Cortex of kidney (tissue), 1 donor: ENCODE results near the gene CCIN.

ENCODE experiments used
- DNase-seq: peaks from one replicate; lab custom pipeline; 2025; lab: John Stamatoyannopoulos, UW

Gene CCIN

DNA sequence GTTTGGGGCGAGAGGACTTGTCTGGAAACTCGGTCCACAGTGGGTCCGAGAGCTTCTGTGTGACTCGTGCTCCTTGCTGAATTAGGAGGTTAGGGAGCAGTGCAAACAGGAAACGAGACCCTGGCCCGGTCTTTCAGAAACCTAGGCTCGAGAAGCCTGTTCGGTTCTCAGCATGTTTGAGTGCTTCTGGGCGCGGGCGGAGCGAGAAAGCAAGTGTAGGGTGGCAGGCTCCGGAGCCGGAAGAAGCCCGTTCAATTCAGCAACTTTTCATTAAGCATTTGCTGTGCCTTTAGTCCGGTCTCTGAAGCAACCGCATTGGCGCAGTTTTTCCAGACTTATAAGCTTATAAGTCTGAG, 22.1 kb downstream of the CCIN start:
- no peak for DNase-seq

DNA sequence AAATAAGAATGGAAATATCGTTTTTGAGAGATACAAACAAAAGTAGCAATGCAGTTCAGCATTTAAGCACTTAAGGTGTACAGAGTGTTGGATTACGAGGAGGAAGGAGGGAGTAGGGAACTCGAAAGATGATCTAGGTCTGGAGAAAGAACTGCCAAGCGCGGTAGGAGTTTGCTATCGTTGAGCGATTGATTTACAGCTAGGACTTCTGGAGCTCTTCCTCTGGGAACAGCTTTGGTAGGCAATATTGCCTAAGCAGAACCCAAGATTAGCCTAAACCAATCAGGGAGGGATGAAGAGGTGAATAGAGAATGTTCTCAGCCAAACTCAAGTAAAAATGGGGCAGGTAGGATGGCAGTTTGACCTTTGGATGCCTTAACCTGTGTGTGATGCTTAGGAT, 22.5 kb downstream of the CCIN start:
- DNase-seq, result no peak

DNA sequence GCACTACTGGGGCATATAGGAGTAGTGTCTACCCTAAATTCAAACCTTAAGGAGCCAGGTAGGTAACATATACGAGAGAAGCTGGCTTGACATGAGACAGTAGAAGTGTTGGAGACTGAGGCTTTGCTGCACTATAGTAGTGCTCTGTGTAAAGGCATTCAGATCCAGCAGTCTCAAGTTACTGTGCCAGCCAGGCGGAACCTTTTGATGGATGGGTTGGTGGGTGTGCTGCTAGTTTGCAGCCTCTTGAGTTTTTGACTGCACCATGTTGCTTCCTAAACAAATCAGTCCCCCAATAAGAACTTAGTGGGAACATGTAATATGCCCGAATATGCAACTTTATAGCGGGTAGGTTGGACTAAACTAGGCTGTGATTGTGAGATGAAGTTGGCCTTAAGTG, 23.0 kb downstream of the CCIN start:
- no peak for DNase-seq

- no peak for DNase-seq
These were observed 23.8 kb downstream of the CCIN start for GRCh38 chr9:36193023-36193422.

- DNase-seq, result no peak
These were observed 25.3 kb downstream of the CCIN start for GRCh38 chr9:36194326-36195000.

- no peak for DNase-seq
These were observed 35.8 kb downstream of the CCIN start for GRCh38 chr9:36204906-36205547.

DNA sequence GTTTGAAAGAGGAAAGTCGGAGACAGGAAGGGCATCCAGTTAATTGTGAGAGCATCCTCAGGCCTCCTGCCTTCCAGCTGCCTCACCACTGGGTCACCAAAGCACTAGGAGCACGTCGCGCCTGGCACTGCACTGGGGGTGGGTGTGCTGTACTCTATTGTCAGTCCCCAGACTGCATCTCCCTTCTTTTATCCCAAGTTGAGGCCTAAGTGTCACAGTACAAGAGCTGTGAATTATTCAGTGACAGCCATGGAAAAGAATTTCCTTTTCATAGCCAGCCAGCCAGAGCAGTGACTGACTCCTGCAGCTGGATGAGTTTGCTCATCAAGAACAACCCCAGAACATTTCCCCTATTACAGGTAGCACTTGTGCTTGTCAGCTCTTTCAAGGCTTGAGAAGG, 37.8 kb downstream of the CCIN start:
- no peak for DNase-seq

- no peak for DNase-seq
These were observed 38.4 kb downstream of the CCIN start for GRCh38 chr9:36207546-36208012.

DNA sequence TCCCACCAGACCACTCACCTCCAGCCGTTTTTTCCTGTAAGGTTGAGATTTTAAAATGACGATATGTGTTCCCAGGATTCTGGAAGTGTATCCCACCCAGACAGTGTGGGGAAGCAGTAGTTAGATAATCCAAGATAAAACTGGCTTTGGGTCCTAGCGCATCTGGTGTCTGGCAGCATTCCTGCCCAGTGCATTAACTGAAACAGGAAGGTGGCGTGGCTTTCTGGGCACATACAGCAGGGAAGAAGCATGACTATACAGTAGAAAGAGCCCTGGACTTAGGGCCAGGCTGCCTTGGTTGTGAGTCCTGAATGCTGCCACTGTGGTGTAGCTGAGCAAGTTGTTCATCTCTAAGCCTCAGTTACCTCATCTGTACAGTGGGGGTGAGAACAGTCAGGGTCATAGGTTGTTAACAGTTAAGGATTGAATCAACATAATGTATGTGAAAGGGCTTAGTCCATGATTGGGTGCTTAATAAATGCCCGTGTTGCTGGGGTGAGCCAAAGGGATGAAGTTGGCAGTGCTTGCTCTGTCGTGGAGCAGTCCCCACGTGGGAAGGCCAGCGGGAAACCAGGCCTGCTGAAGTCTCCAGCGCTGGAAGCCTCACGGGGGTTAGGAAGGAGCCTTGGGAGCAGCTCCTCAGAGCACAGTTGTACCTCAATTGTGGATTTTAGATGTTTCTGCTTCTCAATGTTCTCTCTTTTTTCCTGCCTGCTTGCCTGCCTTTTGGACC, 39.5 kb downstream of the CCIN start:
- DNase-seq, result no peak

GRCh38 chr9:36210722-36211121, 41.5 kb downstream of the CCIN start:
- DNase-seq, result no peak

GRCh38 chr9:36211510-36211909, 42.3 kb downstream of the CCIN start:
- no peak for DNase-seq

- no peak for DNase-seq
These were observed 44.2 kb downstream of the CCIN start for GRCh38 chr9:36213387-36213786.

DNA sequence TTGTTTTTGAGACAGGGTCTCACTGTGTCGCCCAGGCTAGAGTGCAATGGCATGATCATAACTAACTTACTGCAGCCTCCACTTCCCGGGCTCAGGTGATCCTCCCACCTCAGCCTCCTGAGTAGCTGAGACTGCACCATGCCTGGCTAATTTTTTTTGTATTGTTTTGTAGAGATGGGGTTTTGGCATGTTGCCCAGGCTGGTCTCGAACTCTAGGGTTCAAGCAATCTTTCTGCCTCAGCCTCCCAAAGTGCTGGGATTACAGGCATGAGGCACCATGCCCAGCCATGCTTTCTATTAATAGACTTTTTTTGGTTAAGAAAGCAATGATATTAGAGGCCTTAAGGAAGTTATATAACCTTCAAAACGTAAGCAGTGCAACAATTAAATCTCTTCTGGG, 44.8 kb downstream of the CCIN start:
- DNase-seq, result no peak

DNA sequence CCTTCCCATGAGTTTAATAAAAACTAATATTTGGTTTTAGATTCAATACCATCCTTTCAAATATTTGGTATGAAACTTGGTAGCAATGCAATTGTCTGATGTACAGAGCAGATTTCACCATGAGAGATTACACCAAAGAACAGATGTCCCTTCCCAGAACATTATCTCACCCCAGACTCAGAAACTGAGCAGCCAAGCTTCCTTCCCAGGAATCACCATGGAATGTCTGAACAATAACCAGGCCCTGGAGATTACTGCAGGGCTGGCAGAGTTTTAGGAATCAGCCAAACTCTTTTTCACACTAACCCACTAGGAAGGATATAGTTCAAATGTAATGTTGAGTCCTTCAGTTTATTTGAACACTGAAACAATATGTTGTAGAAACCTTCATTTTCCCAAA, 45.4 kb downstream of the CCIN start:
- DNase-seq, result no peak

DNA sequence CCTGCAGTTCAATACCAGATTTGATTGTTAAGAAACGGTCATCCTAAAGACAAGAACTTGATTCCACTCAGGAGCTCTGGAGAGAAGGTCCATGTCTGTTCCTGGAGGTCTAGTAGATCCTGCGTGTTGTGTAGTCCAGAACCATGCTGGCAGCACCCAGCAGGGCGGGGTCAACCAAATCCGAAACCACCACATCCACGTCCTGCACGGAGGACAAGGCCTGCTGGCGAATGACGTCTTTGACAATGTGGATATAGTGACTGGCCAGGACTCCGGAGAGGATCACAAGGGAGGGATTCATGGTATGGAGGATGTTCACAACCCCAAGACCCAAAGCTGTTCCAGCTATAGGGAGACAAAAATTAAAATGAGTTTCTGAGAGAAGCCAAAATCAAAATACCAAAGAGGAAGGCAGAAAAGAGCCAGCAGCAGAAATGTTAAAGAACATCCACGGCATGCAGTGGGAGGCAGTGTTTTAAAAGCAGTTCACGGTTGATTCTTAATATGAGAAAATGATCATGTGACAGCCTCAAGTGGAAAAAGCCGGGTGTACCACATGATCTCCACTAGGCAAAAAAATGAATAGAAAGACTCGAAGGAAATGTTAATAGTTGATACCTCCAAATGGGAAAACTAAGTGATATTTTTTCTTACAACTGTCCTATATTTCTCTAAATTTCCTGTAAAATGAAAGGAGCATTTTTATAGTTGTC, 48.2 kb downstream of the CCIN start:
- no peak for DNase-seq

- DNase-seq, result no peak
These were observed 48.8 kb downstream of the CCIN start for GRCh38 chr9:36218011-36218410.

GRCh38 chr9:36218411-36218901, 49.3 kb downstream of the CCIN start:
- DNase-seq, result no peak
